ENCODE measurements around the gene ZFP36L2. TPM values are rescaled to one million over a fixed set of nuclear protein-coding genes. Genes with fewer than 3 reads are reported as not detected.

ZFP36L2 gene
- total RNA-seq, 4 donors from 2014 or later = 114 to 305 (median 208) TPM

DNA sequence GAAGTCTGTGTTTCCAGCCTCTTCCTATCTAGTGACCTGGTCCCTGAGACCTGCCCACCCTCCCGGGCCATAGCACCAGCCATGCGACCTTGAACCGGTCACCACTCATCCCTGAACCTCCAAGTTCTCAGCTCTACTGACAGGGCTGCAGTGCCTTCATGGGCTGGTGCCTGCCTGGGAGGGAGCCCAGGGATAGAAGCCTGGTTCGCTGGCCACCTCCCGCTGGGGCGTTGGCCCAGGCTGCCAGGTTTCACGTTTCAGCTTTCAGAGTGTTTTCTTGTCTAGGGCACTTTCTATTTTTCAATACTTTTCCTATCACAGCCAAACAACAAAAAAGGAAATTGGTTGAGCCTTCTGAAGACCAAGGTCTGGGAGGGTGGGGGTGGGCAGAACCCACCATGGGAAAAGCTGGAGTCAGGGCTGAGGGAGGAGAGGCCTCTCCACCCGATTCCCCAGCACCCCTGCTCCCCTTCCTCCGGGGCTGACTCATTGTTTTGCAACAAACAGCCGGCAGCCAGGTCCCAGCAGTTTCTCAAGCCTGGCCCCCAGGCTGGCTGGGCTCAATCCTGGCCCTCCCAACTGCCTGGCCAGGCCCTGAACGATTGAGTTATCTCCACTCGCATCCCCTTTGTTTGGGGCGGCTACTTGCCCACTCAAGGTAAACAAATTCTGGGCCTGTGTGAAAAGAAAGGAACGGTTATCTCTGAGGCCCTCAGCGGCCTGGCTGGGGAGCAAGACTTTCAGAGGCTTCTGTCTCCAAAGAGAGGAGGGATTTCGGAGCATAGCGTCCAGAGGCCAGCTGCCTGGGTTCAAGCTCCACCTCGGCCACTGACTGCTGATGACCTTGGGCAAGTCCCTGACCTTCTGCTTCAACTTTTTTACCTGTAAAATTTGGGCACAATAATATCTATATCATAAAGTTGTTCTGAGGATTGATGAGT is 47.5 kb downstream of the ZFP36L2 start:
- Histone ChIP-seq H3K36me3 (no peaks in the 10 kb centered on the region), H3K27ac (peak overlapping the region; percentile 82 to 90 (median 86)), H3K4me3 (no peak overlapping the region), H3K9me3 (peaks cover 0 to 4% of the 10 kb centered on the region in 2 donors), H3K4me1 (peaks cover 17 to 52% (median 32%) of the 10 kb centered on the region in 4 donors), H3K27me3 (no peaks in the 10 kb centered on the region)
- TF ChIP-seq POLR2AphosphoS5 (IDR thresholded peaks at IDR 0.05) (peak in 2 of 3 donors; percentile 46 to 51), EP300 (IDR thresholded peaks at IDR 0.05; ENCODE audit: low read depth) (no peak), POLR2A (IDR thresholded peaks at IDR 0.05) (no peak)
- TF ChIP-seq, protein P1, sequence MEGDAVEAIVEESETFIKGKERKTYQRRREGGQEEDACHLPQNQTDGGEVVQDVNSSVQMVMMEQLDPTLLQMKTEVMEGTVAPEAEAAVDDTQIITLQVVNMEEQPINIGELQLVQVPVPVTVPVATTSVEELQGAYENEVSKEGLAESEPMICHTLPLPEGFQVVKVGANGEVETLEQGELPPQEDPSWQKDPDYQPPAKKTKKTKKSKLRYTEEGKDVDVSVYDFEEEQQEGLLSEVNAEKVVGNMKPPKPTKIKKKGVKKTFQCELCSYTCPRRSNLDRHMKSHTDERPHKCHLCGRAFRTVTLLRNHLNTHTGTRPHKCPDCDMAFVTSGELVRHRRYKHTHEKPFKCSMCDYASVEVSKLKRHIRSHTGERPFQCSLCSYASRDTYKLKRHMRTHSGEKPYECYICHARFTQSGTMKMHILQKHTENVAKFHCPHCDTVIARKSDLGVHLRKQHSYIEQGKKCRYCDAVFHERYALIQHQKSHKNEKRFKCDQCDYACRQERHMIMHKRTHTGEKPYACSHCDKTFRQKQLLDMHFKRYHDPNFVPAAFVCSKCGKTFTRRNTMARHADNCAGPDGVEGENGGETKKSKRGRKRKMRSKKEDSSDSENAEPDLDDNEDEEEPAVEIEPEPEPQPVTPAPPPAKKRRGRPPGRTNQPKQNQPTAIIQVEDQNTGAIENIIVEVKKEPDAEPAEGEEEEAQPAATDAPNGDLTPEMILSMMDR (IDR thresholded peaks at IDR 0.05) = no peak
- peak; percentile 78 for DNase-seq
- WGBS, 2 donors (ENCODE audit: low coverage in 1 of 2) = 0 to 30% methylated on average over 1 to 18 of the region's 18 CpGs
- in situ Hi-C loops (cut with MboI; ENCODE audit: low pct_ligation_motif_present in 1 of 4, low pct_unique_long_range_greater_than_20kb in 1 of 4, low sequenced_read_pairs in 3 of 4) (no loop called here), intact Hi-C loops (cut with DNase I; ENCODE audit: low total_unique reads) (no loop called here)

DNA sequence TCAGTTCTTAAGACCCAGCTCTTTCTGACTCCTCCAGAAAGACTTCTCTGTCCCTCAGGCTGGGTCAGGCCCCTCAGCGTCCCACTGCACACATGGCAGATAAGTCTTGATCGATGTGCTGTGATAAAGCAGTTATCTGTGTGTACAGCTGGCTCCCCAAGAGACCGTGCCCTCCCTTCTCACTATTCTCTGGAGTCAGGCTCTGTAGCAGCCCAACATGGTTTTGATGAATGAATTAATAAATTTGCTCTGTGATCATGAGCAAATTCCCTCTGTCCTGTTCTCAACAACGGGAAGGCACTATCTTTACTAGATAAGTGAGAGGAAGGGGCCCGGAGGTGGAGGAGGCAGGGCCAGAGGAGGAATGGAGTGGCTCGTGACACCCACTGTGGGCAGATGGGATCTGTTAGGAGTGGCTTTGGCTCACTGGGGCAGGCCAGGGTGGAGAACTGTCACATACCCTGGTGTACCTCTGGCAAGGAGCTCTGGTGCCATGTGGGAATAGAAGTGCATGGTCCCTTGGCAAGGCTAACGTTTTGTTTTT is 48.3 kb downstream of the ZFP36L2 start:
- in situ Hi-C loops (cut with MboI; ENCODE audit: low pct_ligation_motif_present in 1 of 4, low pct_unique_long_range_greater_than_20kb in 1 of 4, low sequenced_read_pairs in 3 of 4) = no loop called here
- Histone ChIP-seq H3K4me3 (no peak overlapping the region), H3K9me3 (peaks cover 0 to 4% of the 10 kb centered on the region in 2 donors), H3K27ac (peak overlapping the region; percentile 82 to 90 (median 86)), H3K36me3 (no peaks in the 10 kb centered on the region), H3K27me3 (no peaks in the 10 kb centered on the region), H3K4me1 (peaks cover 17 to 59% (median 32%) of the 10 kb centered on the region in 4 donors)
- TF ChIP-seq POLR2A (IDR thresholded peaks at IDR 0.05) (no peak), EP300 (IDR thresholded peaks at IDR 0.05; ENCODE audit: low read depth) (no peak), POLR2AphosphoS5 (IDR thresholded peaks at IDR 0.05) (no peak)
- TF ChIP-seq, protein P1 (IDR thresholded peaks at IDR 0.05) = no peak
- 64 to 67% methylated on average over 1 to 7 of the region's 7 CpGs for WGBS, 2 donors (ENCODE audit: low coverage in 1 of 2)
- intact Hi-C loops (cut with DNase I; ENCODE audit: low total_unique reads) = no loop called here
- DNase-seq = peak; percentile 21

DNA sequence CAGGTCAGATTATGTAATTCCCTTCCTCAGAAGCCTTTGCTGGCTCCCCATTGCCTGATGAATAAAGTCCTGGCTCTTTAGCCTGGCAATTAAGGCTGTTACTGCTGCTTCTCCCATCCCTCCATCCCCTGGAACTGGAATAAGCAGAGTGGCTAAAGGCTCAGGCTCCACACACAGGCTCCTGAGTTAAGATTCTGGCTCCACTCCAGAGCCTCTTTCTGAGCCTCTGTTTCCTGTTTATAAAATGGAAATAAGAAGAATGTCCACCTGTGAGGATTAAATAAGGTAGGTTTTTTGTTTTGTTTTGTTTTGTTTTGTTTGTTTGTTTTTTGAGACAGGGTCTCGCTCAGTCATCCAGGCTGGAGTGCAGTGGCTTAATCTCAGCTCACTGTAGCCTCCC is 50.0 kb downstream of the ZFP36L2 start:
- WGBS, 2 donors (ENCODE audit: low coverage in 1 of 2) = 91 to 100% methylated on average over 1 of the region's 1 CpG
- intact Hi-C loops (cut with DNase I; ENCODE audit: low total_unique reads) = no loop called here
- H3K4me3 ChIP-seq = no peak overlapping the region
- TF ChIP-seq POLR2A (IDR thresholded peaks at IDR 0.05) = no peak
- no peak for TF ChIP-seq EP300 (IDR thresholded peaks at IDR 0.05; ENCODE audit: low read depth)
- no peak for TF ChIP-seq POLR2AphosphoS5 (IDR thresholded peaks at IDR 0.05)
- TF ChIP-seq, protein P1 (IDR thresholded peaks at IDR 0.05) = no peak
- H3K27ac ChIP-seq = peak overlapping the region in 3 of 4 donors; percentile 13 to 74 (median 15)
- in situ Hi-C loops (cut with MboI; ENCODE audit: low pct_ligation_motif_present in 1 of 4, low pct_unique_long_range_greater_than_20kb in 1 of 4, low sequenced_read_pairs in 3 of 4) = no loop called here
- peaks cover 0 to 4% of the 10 kb centered on the region in 2 donors for H3K9me3 ChIP-seq
- no peaks in the 10 kb centered on the region for H3K36me3 ChIP-seq
- peaks cover 17 to 66% (median 35%) of the 10 kb centered on the region in 4 donors for H3K4me1 ChIP-seq
- H3K27me3 ChIP-seq = no peaks in the 10 kb centered on the region
- no peak for DNase-seq

DNA sequence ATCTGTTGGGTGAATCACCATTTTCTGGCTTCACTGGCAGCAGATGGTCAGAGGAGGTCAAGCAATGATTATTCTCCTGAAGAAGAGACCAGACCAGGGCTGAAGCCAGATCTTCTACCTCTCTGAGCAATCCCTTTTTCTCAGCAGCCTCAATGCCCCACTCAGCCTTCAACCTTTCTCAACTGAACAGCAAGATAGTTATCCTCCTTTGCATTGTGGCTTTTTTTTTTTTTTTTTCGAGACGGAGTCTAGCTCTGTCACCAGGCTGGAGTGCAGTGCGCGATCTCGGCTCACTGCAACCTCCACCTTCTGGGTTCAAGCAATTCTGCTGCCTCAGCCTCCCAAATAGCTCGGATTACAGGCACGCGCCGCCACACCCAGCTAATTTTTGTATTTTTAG is 50.5 kb downstream of the ZFP36L2 start:
- no peaks in the 10 kb centered on the region for H3K36me3 ChIP-seq
- peaks cover 0 to 4% of the 10 kb centered on the region in 2 donors for H3K9me3 ChIP-seq
- peaks cover 17 to 72% (median 35%) of the 10 kb centered on the region in 4 donors for H3K4me1 ChIP-seq
- intact Hi-C loops (cut with DNase I; ENCODE audit: low total_unique reads) = no loop called here
- in situ Hi-C loops (cut with MboI; ENCODE audit: low pct_ligation_motif_present in 1 of 4, low pct_unique_long_range_greater_than_20kb in 1 of 4, low sequenced_read_pairs in 3 of 4) = no loop called here
- no peaks in the 10 kb centered on the region for H3K27me3 ChIP-seq
- peak overlapping the region; percentile 72 to 81 (median 77) for H3K27ac ChIP-seq
- TF ChIP-seq POLR2AphosphoS5 (IDR thresholded peaks at IDR 0.05) (no peak), EP300 (IDR thresholded peaks at IDR 0.05; ENCODE audit: low read depth) (no peak), POLR2A (IDR thresholded peaks at IDR 0.05) (no peak)
- TF ChIP-seq, protein P1 (IDR thresholded peaks at IDR 0.05) = no peak
- 90 to 91% methylated on average over 2 to 9 of the region's 9 CpGs for WGBS, 2 donors (ENCODE audit: low coverage in 1 of 2)
- no peak for DNase-seq
- H3K4me3 ChIP-seq = no peak overlapping the region

Measured in transverse colon (tissue), 4 donors.